ENCODE data around the gene RUNX2.

The RUNX2 gene

GRCh38 chr6:45495429-45496084 is 167.4 kb downstream of the RUNX2 start:
- TF ChIP-seq GATA2 (IDR thresholded peaks at IDR 0.05; ENCODE audit: low read depth, low read length): no peak
- TF ChIP-seq GATA3 (IDR thresholded peaks at IDR 0.05; ENCODE audit: low read depth, low read length): no peak

- TF ChIP-seq GATA3 (IDR thresholded peaks at IDR 0.05; ENCODE audit: low read depth, low read length): no peak
- no peak for TF ChIP-seq GATA2 (IDR thresholded peaks at IDR 0.05; ENCODE audit: low read depth, low read length)
Observed at GRCh38 chr6:45496085-45496433, 167.9 kb downstream of the RUNX2 start.

- TF ChIP-seq GATA3 (IDR thresholded peaks at IDR 0.05; ENCODE audit: low read depth, low read length) (no peak), GATA2 (IDR thresholded peaks at IDR 0.05; ENCODE audit: low read depth, low read length) (no peak)
Observed at GRCh38 chr6:45498591-45498990, 170.5 kb downstream of the RUNX2 start.

DNA sequence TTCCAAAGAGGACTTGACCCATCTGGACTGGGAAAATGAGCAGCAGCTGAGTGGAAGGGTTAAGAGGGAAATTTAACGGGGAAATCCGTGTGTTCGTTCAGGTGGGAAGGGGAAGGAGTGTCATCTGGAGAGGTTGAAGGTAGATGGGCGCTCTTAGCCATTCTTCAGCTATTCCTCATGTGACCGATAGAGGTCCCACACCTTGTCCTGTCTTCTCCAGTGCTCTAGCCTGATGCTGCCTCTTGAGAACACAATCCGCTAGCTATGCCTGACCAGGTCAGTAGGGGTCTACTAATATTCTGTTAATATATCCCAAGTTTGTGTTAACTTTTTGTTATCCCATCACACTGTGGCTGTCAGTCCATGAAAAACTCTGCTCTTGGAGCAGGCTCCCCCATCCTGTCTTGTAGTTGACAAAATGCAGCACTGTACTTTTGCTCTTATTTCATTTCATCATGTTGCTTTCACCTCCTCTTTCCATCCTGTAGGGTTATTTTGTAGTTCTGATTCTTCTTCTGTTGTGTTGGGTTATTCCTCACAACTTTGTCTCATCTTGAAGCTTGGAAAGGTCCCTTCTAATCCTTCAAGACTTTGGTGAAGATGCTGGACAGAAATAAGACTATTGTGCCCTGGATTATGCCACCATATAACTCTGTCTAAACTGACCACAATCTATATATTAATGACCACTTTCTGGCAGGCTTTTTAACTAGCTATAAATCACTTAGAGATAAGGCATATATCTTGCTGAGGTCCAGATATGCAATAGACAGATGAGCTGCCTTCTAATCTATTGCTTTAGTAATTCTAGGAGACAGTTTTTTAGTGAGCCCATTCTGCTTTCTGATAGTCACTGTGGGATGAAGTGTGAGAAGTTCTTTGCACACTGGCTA is 173.0 kb downstream of the RUNX2 start:
- TF ChIP-seq GATA2 (IDR thresholded peaks at IDR 0.05; ENCODE audit: low read depth, low read length) (no peak), GATA3 (IDR thresholded peaks at IDR 0.05; ENCODE audit: low read depth, low read length) (no peak)

- TF ChIP-seq GATA2 (IDR thresholded peaks at IDR 0.05; ENCODE audit: low read depth, low read length) (no peak), GATA3 (IDR thresholded peaks at IDR 0.05; ENCODE audit: low read depth, low read length) (no peak)
Observed at GRCh38 chr6:45502456-45502855, 174.3 kb downstream of the RUNX2 start.

DNA sequence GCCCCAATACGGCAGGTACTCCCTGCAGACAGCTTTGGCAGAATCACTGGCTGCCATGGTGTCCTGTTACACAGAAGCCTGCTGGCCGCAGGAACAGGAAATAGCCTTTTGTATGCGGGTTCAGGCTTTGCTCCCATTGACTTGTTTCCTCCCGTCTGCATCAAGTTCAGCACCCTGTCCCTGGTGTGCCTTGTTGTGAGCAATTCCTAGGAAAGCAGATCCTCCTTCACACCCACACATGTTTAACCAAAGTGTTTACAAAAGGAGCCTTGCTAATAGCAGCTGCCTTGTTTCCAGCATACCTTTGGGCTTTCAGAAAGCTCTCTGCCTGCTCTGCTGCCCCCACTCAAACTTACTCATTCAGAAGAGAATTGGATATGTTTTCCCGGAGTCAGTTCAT is 176.8 kb downstream of the RUNX2 start:
- TF ChIP-seq GATA2 (IDR thresholded peaks at IDR 0.05; ENCODE audit: low read depth, low read length) (no peak), GATA3 (IDR thresholded peaks at IDR 0.05; ENCODE audit: low read depth, low read length) (no peak)

GRCh38 chr6:45505470-45505869 is 177.3 kb downstream of the RUNX2 start:
- TF ChIP-seq GATA2 (IDR thresholded peaks at IDR 0.05; ENCODE audit: low read depth, low read length) (no peak), GATA3 (IDR thresholded peaks at IDR 0.05; ENCODE audit: low read depth, low read length) (no peak)

DNA sequence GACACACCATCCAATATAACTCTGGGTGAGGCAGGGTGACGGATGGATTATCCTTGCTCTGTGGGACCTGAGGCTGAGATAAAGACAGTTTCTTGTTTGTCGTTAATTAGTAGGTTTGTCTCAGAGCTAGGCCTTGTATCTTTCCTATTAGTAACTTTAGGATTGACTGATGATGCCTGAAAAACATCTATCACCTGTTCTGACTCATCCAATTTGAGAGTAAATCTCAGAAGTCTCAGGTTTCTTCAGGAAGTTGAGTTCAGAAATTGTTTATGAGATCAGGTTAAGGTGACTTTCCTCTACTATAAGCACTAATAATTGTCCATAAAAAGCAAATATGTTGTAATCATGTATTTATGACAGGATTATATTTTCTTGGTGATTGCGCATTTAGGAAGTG is 179.1 kb downstream of the RUNX2 start:
- TF ChIP-seq GATA3 (IDR thresholded peaks at IDR 0.05; ENCODE audit: low read depth, low read length) (no peak), GATA2 (IDR thresholded peaks at IDR 0.05; ENCODE audit: low read depth, low read length) (no peak)

GRCh38 chr6:45509426-45509825 is 181.3 kb downstream of the RUNX2 start:
- TF ChIP-seq GATA2 (IDR thresholded peaks at IDR 0.05; ENCODE audit: low read depth, low read length) (no peak), GATA3 (IDR thresholded peaks at IDR 0.05; ENCODE audit: low read depth, low read length) (no peak)

DNA sequence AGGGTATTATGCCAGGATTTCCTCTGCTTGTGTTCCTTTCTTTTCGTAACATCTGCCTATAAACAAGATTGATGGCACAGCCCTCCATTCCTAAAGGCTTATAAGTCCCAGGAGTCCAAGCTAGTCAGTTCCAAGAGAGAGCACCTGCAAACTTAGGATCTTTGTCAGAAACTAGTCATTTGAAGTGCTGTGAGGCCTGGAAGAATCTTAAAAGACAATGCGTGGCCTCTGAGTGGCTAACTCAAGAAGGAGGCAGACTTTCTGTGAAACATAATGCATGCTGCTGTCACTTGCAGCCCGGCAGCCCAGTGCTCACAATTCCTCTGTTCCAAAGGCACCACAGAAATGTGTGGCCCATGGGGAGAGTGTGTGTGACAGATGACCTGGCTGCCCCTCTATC is 184.6 kb downstream of the RUNX2 start:
- TF ChIP-seq GATA3 (IDR thresholded peaks at IDR 0.05; ENCODE audit: low read depth, low read length) (no peak), GATA2 (IDR thresholded peaks at IDR 0.05; ENCODE audit: low read depth, low read length) (no peak)

- TF ChIP-seq GATA3 (IDR thresholded peaks at IDR 0.05; ENCODE audit: low read depth, low read length): no peak
- TF ChIP-seq GATA2 (IDR thresholded peaks at IDR 0.05; ENCODE audit: low read depth, low read length): no peak
Observed at GRCh38 chr6:45513213-45513618, 185.1 kb downstream of the RUNX2 start.

- TF ChIP-seq GATA3 (IDR thresholded peaks at IDR 0.05; ENCODE audit: low read depth, low read length): no peak
- TF ChIP-seq GATA2 (IDR thresholded peaks at IDR 0.05; ENCODE audit: low read depth, low read length): no peak
Observed at GRCh38 chr6:45513843-45514242, 185.7 kb downstream of the RUNX2 start.

DNA sequence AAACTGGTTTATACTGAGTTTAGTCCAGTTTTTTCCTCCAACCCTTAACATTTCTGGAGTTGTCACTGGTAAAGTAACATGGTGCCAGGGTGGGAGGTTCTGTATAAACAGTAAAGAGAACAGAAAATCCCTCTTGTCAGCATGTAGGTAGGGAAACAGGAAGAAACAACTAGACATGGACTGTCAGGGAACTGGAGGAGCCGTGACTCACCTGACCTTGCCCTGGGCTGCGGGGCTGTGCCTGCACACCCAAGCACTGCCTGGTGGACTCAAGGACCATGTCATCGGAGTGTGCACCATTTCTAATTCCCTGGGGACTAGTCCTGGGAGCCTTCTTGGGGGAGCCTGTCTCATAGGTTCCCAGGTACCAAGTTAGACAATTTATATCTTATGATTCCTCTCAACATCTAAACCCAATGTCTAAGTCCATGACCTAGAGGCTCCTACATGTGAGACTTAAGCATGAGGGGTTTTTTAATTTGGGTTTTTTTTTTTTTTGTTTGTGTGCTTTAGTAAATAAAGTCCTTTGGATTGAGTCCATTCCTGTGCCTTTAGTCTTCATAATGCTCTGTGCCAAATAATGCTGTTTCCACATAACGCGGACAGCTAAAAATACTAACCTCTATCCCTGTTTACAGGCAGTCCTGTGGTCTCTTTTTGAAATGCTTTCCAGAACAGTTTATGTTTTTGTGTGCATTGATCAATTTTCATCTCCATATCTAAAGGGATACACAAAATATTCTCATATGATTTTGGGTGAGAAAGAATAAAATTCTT is 186.5 kb downstream of the RUNX2 start:
- TF ChIP-seq GATA2 (IDR thresholded peaks at IDR 0.05; ENCODE audit: low read depth, low read length) (no peak), GATA3 (IDR thresholded peaks at IDR 0.05; ENCODE audit: low read depth, low read length) (no peak)

DNA sequence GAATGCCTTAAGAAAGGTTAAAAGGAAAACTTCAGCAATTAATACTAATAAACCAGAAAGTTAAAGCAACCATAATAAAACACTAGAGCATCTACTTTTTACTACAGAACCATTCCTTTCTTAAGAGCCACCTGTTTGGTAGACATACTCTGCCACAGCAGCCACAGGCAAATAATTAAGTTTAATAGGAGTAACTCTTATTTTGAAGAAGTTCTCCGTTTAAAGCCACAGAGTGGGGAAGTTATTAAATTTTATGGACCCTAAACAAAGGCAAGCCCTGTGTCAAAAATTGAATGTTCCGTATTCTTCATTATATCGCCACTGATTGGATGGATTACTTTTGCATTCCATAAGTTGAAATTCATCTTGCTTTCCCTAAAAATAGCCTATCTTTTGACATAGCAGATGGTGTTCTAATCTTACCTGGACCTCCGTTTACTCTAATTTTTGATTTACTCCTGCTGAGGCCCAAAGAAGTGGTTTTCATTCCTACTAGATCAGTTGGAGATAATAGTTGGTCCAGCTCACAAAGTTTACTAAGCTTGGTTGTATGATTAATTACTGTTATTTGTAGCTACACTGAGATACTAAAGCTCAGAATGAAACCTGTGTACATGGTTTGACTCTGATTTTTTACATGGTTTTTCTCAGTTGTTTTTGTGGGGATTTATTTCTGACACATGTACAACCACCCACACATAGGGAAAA is 190.0 kb downstream of the RUNX2 start:
- TF ChIP-seq GATA3 (IDR thresholded peaks at IDR 0.05; ENCODE audit: low read depth, low read length) (no peak), GATA2 (IDR thresholded peaks at IDR 0.05; ENCODE audit: low read depth, low read length) (no peak)

All from SH-SY5Y (cell line).